SK-N-MC (cell line): ENCODE data around the gene CALN1.
"Not testable (repeated sequence)": the region's sequence is repeated elsewhere in the genome, so short reads cannot be mapped to it uniquely, and the experiment has no call there.

Source experiments
- DNase-seq: peaks from one replicate; pipeline ENCODE4 v3.0.0-alpha.2; 2011; ENCODE audit warnings: low read depth, low spot score
- H3K27ac ChIP-seq: fragments of 200-600 bp; sonication (generic); 2 replicates; pipeline ENCODE4 v1.5.1; 2016; ENCODE audit warnings: mixed run types
- H3K36me3 ChIP-seq: fragments of 200-600 bp; sonication (generic); 2 replicates; pipeline ENCODE4 v1.6.1; 2017; ENCODE audit warnings: antibody characterized with exemption, low read length, mixed read lengths; ENCODE audit not compliant: insufficient read depth
- H3K4me3 ChIP-seq: fragments of 200-600 bp; sonication (generic); 2 replicates; pipeline ENCODE4 v1.5.1; 2016
- H3K9ac ChIP-seq: fragments of 200-600 bp; sonication (generic); 2 replicates; pipeline ENCODE4 v1.8.0; 2017; ENCODE audit warnings: mixed run types, mixed read lengths; ENCODE audit not compliant: insufficient read length
- H3K9me3 ChIP-seq: fragments of 200-600 bp; sonication (generic); 2 replicates; pipeline ENCODE4 v1.6.1; 2017; ENCODE audit warnings: low read depth, mild to moderate bottlenecking, antibody characterized with exemption, low read length, moderate library complexity, mixed read lengths
- EZH2 ChIP-seq: fragments of 200-600 bp; sonication (generic); IDR thresholded peaks from one replicate; pipeline ENCODE4 v1.6.1; 2017; ENCODE audit warnings: antibody characterized with exemption
- FOXP2 ChIP-seq: optimal IDR thresholded peaks from 2 replicates; pipeline ENCODE3; 2011; ENCODE audit warnings: mild to moderate bottlenecking, moderate library complexity; ENCODE audit not compliant: insufficient read depth; ENCODE audit errors: extremely low read length, control extremely low read depth
- POLR2AphosphoS5 ChIP-seq: IDR thresholded peaks from 2 replicates; pipeline ENCODE4 v1.6.1; 2012; ENCODE audit warnings: mild to moderate bottlenecking, low read depth, low read length, borderline replicate concordance

Gene CALN1

GRCh38 chr7:71961283-71961682 is 450.9 kb downstream of the CALN1 start:
- DNase-seq: no peak
- Histone ChIP-seq H3K27ac (no peak overlapping the region), H3K36me3 (no peaks in the 10 kb centered on the region), H3K9me3 (no peaks in the 10 kb centered on the region), H3K9ac (no peak overlapping the region), H3K4me3 (no peak overlapping the region)
- TF ChIP-seq EZH2: no peak
- TF ChIP-seq POLR2AphosphoS5: no peak

- H3K27ac ChIP-seq: no peak overlapping the region
- H3K9ac ChIP-seq: no peak overlapping the region
- no peak for DNase-seq
- no peaks in the 10 kb centered on the region for H3K9me3 ChIP-seq
- H3K36me3 ChIP-seq: no peaks in the 10 kb centered on the region
- no peak overlapping the region for H3K4me3 ChIP-seq
- no peak for TF ChIP-seq FOXP2
- no peak for TF ChIP-seq EZH2
- no peak for TF ChIP-seq POLR2AphosphoS5
Observed at GRCh38 chr7:71942115-71942514, 470.0 kb downstream of the CALN1 start.

GRCh38 chr7:71937840-71938371 is 474.2 kb downstream of the CALN1 start:
- DNase-seq: peak; percentile 77
- H3K27ac ChIP-seq: no peak overlapping the region
- no peaks in the 10 kb centered on the region for H3K36me3 ChIP-seq
- H3K9me3 ChIP-seq: no peaks in the 10 kb centered on the region
- no peak overlapping the region for H3K9ac ChIP-seq
- H3K4me3 ChIP-seq: no peak overlapping the region
- TF ChIP-seq POLR2AphosphoS5 (no peak), FOXP2 (peak; percentile 66)

- no peak for TF ChIP-seq EZH2
- no peak for TF ChIP-seq POLR2AphosphoS5
- TF ChIP-seq FOXP2: no peak
- Histone ChIP-seq H3K4me3 (no peak overlapping the region), H3K9me3 (no peaks in the 10 kb centered on the region), H3K27ac (no peak overlapping the region), H3K9ac (no peak overlapping the region), H3K36me3 (no peaks in the 10 kb centered on the region)
- no peak for DNase-seq
Observed at GRCh38 chr7:71935674-71936073, 476.5 kb downstream of the CALN1 start.

GRCh38 chr7:71933426-71933825 is 478.7 kb downstream of the CALN1 start:
- TF ChIP-seq FOXP2 (no peak), EZH2 (no peak), POLR2AphosphoS5 (no peak)
- Histone ChIP-seq H3K9me3 (no peaks in the 10 kb centered on the region), H3K27ac (no peak overlapping the region), H3K4me3 (no peak overlapping the region), H3K36me3 (no peaks in the 10 kb centered on the region), H3K9ac (no peak overlapping the region)
- DNase-seq: no peak

GRCh38 chr7:71925663-71926062 is 486.5 kb downstream of the CALN1 start:
- no peaks in the 10 kb centered on the region for H3K36me3 ChIP-seq
- no peak overlapping the region for H3K9ac ChIP-seq
- TF ChIP-seq EZH2 (no peak), POLR2AphosphoS5 (no peak), FOXP2 (no peak)
- no peak overlapping the region for H3K27ac ChIP-seq
- H3K9me3 ChIP-seq: no peaks in the 10 kb centered on the region
- H3K4me3 ChIP-seq: no peak overlapping the region
- no peak for DNase-seq

GRCh38 chr7:71914204-71914603 is 497.9 kb downstream of the CALN1 start:
- not testable (repeated sequence) for H3K27ac ChIP-seq, H3K9ac ChIP-seq, H3K36me3 ChIP-seq, H3K9me3 ChIP-seq, H3K4me3 ChIP-seq, DNase-seq

GRCh38 chr7:71912476-71912875 is 499.7 kb downstream of the CALN1 start:
- Histone ChIP-seq H3K9ac (no peak overlapping the region), H3K9me3 (no peaks in the 10 kb centered on the region), H3K27ac (no peak overlapping the region), H3K4me3 (no peak overlapping the region), H3K36me3 (no peaks in the 10 kb centered on the region)
- no peak for DNase-seq
- no peak for TF ChIP-seq POLR2AphosphoS5
- TF ChIP-seq EZH2: no peak
- no peak for TF ChIP-seq FOXP2

GRCh38 chr7:71911051-71911450 is 501.1 kb downstream of the CALN1 start:
- Histone ChIP-seq H3K9me3 (no peaks in the 10 kb centered on the region), H3K4me3 (no peak overlapping the region), H3K27ac (no peak overlapping the region), H3K9ac (no peak overlapping the region), H3K36me3 (no peaks in the 10 kb centered on the region)
- TF ChIP-seq POLR2AphosphoS5 (no peak), EZH2 (no peak), FOXP2 (no peak)
- DNase-seq: no peak
